ENCODE results near the gene TOP2B. TPM values are rescaled to one million over a fixed set of nuclear protein-coding genes. Genes with fewer than 3 reads are reported as not detected.

TOP2B gene
- total and polyA plus RNA-seq, 9 of the 15 experiments (the other 6 are each of a cell fraction or from before 2014, with no cell fraction given): 45.3 to 186 (median 134) TPM

DNA sequence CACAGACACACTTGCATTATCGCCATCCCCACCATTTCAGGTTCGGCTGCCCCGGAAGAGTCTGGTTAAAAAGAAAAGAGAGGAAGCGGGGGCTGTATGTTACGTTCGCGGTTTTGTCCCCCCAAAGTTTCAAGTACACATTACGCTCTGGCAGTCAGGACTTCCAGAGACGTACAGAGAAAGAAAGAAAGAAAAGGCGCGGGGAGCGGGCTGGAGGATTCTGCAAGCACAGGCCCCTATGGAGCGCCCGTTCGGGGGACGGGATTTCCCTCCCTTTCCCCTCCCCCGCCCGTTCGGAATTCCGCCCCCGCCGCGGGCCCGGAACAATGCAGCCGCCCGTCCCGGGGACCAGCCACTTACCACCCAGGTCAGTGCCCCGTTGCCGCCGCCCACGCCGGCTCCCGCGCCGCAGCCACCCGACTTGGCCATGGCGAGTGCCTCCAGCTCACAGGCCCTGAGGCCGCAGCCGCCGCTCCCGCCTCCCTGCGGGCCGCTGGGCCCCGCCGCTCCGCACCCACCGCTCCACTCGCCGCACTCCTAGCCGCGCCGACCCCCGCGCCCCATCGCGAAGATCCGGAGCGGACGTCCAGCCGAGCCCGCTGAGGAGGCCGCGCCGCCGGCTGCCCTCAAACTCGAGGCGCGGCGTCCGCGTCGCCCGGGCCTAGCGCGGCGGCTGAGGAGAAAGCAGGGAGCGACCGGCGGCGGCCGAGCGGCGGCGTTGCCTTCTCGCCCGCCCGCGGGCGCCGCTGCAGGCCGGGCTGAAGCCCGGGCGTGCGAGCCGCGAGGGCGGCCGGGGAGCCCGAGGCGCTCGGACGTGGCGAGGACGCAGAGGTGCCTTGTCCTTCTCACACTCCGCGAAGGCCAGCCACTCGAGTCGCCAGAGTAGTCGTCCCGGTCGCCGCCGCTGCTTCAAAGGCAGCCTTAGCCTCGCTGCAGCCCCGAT is 567 bp downstream of the TOP2B start (continued):
- TF ChIP-seq RNF219 (CRISPR knock-in tag; IDR thresholded peaks at IDR 0.05) (no peak), ELF4 (CRISPR knock-in tag; IDR thresholded peaks at IDR 0.05) (no peak), CBX1 (IDR thresholded peaks at IDR 0.05; ENCODE audit: low read depth) (no peak), ZKSCAN8 (CRISPR knock-in tag; IDR thresholded peaks at IDR 0.05) (0 out of 2 replicates have a peak, but pooled peaks have one; percentile 4), E2F1 (CRISPR knock-in tag; IDR thresholded peaks at IDR 0.05) (no peak), ZNF175 (CRISPR knock-in tag; IDR thresholded peaks at IDR 0.05; ENCODE audit: low read depth) (no peak), FOXK2 (conservative IDR thresholded peaks at IDR 0.05 in 1 of 2, IDR thresholded peaks at IDR 0.05 in 1 of 2; ENCODE audit: low read depth in 2 of 2) (no peak), RBM25 (IDR thresholded peaks at IDR 0.05; ENCODE audit: low read depth, low read length, severe bottlenecking) (peak; percentile 11), MYNN (IDR thresholded peaks at IDR 0.05) (peak; percentile 56; the same call in 1 of the 2 replicates), MYNN (CRISPR knock-in tag; IDR thresholded peaks at IDR 0.05) (no peak), U2AF2 (optimal IDR thresholded peaks at IDR 0.05; ENCODE audit: low read depth, low read length) (no peak)
- TF ChIP-seq, protein P1, sequence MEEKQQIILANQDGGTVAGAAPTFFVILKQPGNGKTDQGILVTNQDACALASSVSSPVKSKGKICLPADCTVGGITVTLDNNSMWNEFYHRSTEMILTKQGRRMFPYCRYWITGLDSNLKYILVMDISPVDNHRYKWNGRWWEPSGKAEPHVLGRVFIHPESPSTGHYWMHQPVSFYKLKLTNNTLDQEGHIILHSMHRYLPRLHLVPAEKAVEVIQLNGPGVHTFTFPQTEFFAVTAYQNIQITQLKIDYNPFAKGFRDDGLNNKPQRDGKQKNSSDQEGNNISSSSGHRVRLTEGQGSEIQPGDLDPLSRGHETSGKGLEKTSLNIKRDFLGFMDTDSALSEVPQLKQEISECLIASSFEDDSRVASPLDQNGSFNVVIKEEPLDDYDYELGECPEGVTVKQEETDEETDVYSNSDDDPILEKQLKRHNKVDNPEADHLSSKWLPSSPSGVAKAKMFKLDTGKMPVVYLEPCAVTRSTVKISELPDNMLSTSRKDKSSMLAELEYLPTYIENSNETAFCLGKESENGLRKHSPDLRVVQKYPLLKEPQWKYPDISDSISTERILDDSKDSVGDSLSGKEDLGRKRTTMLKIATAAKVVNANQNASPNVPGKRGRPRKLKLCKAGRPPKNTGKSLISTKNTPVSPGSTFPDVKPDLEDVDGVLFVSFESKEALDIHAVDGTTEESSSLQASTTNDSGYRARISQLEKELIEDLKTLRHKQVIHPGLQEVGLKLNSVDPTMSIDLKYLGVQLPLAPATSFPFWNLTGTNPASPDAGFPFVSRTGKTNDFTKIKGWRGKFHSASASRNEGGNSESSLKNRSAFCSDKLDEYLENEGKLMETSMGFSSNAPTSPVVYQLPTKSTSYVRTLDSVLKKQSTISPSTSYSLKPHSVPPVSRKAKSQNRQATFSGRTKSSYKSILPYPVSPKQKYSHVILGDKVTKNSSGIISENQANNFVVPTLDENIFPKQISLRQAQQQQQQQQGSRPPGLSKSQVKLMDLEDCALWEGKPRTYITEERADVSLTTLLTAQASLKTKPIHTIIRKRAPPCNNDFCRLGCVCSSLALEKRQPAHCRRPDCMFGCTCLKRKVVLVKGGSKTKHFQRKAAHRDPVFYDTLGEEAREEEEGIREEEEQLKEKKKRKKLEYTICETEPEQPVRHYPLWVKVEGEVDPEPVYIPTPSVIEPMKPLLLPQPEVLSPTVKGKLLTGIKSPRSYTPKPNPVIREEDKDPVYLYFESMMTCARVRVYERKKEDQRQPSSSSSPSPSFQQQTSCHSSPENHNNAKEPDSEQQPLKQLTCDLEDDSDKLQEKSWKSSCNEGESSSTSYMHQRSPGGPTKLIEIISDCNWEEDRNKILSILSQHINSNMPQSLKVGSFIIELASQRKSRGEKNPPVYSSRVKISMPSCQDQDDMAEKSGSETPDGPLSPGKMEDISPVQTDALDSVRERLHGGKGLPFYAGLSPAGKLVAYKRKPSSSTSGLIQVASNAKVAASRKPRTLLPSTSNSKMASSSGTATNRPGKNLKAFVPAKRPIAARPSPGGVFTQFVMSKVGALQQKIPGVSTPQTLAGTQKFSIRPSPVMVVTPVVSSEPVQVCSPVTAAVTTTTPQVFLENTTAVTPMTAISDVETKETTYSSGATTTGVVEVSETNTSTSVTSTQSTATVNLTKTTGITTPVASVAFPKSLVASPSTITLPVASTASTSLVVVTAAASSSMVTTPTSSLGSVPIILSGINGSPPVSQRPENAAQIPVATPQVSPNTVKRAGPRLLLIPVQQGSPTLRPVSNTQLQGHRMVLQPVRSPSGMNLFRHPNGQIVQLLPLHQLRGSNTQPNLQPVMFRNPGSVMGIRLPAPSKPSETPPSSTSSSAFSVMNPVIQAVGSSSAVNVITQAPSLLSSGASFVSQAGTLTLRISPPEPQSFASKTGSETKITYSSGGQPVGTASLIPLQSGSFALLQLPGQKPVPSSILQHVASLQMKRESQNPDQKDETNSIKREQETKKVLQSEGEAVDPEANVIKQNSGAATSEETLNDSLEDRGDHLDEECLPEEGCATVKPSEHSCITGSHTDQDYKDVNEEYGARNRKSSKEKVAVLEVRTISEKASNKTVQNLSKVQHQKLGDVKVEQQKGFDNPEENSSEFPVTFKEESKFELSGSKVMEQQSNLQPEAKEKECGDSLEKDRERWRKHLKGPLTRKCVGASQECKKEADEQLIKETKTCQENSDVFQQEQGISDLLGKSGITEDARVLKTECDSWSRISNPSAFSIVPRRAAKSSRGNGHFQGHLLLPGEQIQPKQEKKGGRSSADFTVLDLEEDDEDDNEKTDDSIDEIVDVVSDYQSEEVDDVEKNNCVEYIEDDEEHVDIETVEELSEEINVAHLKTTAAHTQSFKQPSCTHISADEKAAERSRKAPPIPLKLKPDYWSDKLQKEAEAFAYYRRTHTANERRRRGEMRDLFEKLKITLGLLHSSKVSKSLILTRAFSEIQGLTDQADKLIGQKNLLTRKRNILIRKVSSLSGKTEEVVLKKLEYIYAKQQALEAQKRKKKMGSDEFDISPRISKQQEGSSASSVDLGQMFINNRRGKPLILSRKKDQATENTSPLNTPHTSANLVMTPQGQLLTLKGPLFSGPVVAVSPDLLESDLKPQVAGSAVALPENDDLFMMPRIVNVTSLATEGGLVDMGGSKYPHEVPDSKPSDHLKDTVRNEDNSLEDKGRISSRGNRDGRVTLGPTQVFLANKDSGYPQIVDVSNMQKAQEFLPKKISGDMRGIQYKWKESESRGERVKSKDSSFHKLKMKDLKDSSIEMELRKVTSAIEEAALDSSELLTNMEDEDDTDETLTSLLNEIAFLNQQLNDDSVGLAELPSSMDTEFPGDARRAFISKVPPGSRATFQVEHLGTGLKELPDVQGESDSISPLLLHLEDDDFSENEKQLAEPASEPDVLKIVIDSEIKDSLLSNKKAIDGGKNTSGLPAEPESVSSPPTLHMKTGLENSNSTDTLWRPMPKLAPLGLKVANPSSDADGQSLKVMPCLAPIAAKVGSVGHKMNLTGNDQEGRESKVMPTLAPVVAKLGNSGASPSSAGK (IDR thresholded peaks at IDR 0.05): peak; percentile 65
